Uterus (tissue), 4 donors: ENCODE results near the gene KLHL18. TPM values are rescaled to one million over a fixed set of nuclear protein-coding genes. Genes with fewer than 3 reads are reported as not detected.
"Not testable (repeated sequence)": the region's sequence is repeated elsewhere in the genome, so short reads cannot be mapped to it uniquely, and the experiment has no call there.

ENCODE experiments used
- DNase-seq, 2 donors: peaks; one replicate each; pipeline ENCODE4 v3.0.0-alpha.2; 2019 to 2020
- H3K27ac ChIP-seq, 2 donors: fragments of 200-600 bp; sonication (generic); 1 replicate in 1 of 2; 2 replicates in 1 of 2; pipeline ENCODE4 v1.5.1; 2016 to 2018
- H3K27me3 ChIP-seq, 2 donors: fragments of 200-600 bp; sonication (generic); one replicate each; pipeline ENCODE4 v1.5.1; 2018 to 2019; ENCODE audit warnings: control low read depth in 1 of 2
- H3K36me3 ChIP-seq, 2 donors: fragments of 200-600 bp; sonication (generic); one replicate each; pipeline ENCODE4 v1.5.1; 2019; ENCODE audit warnings: control low read depth in 1 of 2
- H3K4me1 ChIP-seq, 2 donors: fragments of 200-600 bp; sonication (generic); one replicate each; pipeline ENCODE4 v1.5.1; 2018 to 2019; ENCODE audit warnings: control low read depth in 1 of 2
- H3K4me3 ChIP-seq, 2 donors: fragments of 200-600 bp; sonication (generic); 1 replicate in 1 of 2; 2 replicates in 1 of 2; pipeline ENCODE4 v1.5.1; 2018 to 2019; ENCODE audit warnings: mild to moderate bottlenecking in 1 of 2
- H3K9me3 ChIP-seq, 2 donors: fragments of 200-600 bp; sonication (generic); one replicate each; pipeline ENCODE4 v1.5.1; 2019; ENCODE audit warnings: control low read depth in 1 of 2
- CTCF ChIP-seq, 4 experiments: fragments of 200-600 bp in 2 of 4; fragments of 450-650 bp in 2 of 4; sonication (generic) in 2 of 4; IDR thresholded peaks; one replicate each; pipeline ENCODE4 v1.5.1; 2016 to 2019; ENCODE audit warnings: antibody characterized with exemption in 4 of 4, mild to moderate bottlenecking in 2 of 4, moderate library complexity in 1 of 4
- POLR2A ChIP-seq, 2 donors: fragments of 450-650 bp; IDR thresholded peaks; one replicate each; pipeline ENCODE4 v1.6.1; 2016; ENCODE audit warnings: antibody characterized with exemption in 2 of 2, mild to moderate bottlenecking in 1 of 2, moderate library complexity in 1 of 2
- intact Hi-C: fragments of 100-400 bp; cut with DNase I; formaldehyde crosslinking; loops from one replicate; pipeline ENCODE4 v1.15.1; 2023; ENCODE audit warnings: low total_unique reads
- total RNA-seq, 4 donors: library from RNA; depleted of rRNA in 3 of 4; stranded (reverse); fragments of >200 nt in 3 of 4; gene quantifications; one replicate each; pipeline versions ENCODE4 v1.1.0 to v1.2.4, GENCODE V29; 2014 to 2023
- donor health status: DM: yes; HTN: yes; CAD: no.

KLHL18 gene
- total RNA-seq, 4 donors from 2014 or later = 1.3 to 32.9 (median 15.0) TPM

DNA sequence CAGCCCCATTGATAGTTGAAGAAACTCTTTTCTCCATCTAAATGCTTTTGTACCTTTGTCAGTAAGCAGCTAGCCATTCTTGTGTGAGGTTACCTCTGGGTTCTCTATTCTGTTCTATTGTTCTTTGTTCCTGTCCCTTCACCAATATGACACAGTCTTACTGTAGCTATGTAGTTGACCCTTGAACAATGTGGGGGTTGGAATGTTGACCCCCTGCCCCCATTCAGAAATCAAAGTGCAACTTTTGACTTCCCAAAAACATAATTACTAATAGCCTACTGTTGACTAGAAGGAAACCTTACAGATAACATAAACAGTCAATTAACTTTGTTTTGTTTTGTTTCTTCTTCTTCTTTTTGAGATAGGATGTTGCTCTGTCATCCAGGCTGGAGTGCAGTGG lies 18.7 kb downstream of the KLHL18 start:
- no peak overlapping the region for H3K27ac ChIP-seq
- no peak overlapping the region for H3K4me3 ChIP-seq
- H3K9me3 ChIP-seq = no peaks in the 10 kb centered on the region
- intact Hi-C loops = no loop called here
- no peaks in the 10 kb centered on the region for H3K36me3 ChIP-seq
- no peaks in the 10 kb centered on the region for H3K4me1 ChIP-seq
- H3K27me3 ChIP-seq = no peaks in the 10 kb centered on the region
- TF ChIP-seq POLR2A (IDR thresholded peaks at IDR 0.05) = no peak
- TF ChIP-seq CTCF (IDR thresholded peaks at IDR 0.05) = no peak
- no peak for DNase-seq

GRCh38 chr3:47306022-47306421 lies 23.3 kb downstream of the KLHL18 start:
- TF ChIP-seq POLR2A (IDR thresholded peaks at IDR 0.05) (no peak), CTCF (IDR thresholded peaks at IDR 0.05) (no peak)
- no peak overlapping the region for H3K27ac ChIP-seq
- H3K27me3 ChIP-seq = no peaks in the 10 kb centered on the region
- intact Hi-C loops = no loop called here
- H3K9me3 ChIP-seq = no peaks in the 10 kb centered on the region
- H3K4me3 ChIP-seq = no peak overlapping the region
- no peak for DNase-seq
- no peaks in the 10 kb centered on the region for H3K36me3 ChIP-seq
- no peaks in the 10 kb centered on the region for H3K4me1 ChIP-seq

DNA sequence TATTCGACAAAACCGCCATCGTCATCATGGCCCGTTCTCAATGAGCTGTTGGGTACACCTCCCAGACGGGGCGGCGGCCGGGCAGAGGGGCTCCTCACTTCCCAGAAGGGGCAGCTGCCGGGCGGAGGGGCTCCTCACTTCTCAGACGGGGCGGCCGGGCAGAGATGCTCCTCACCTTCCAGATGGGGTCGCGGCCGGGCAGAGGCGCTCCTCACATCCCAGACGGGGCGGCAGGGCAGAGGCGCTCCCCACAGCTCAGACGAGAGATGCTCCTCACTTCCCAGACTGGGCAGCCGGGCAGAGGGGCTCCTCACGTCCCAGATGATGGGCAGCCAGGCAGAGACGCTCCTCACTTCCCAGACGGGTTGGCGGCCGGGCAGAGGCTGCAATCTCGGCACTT lies 26.5 kb downstream of the KLHL18 start:
- H3K36me3 ChIP-seq, H3K9me3 ChIP-seq, H3K4me3 ChIP-seq, DNase-seq, intact Hi-C loops, H3K27me3 ChIP-seq, H3K27ac ChIP-seq, H3K4me1 ChIP-seq: not testable (repeated sequence)

DNA sequence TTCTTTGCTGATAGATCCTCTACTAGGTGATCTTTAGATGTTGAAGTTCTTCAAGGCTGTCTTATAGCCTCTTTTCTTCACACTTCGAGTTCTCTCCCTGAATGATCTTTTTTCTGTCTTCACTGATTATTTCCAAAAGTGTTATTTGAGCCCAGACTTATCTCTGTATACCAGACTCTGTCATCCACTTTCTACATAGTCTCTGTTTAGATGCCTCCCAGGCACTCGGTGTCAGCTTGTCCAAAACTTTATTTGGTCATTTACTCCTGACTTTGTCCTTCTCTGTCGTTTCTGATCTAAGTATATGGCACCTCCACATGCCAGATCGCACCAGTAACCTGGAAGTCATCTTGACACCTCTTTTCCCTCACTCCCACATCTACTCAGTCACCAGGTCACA lies 27.6 kb downstream of the KLHL18 start:
- Histone ChIP-seq H3K36me3 (no peaks in the 10 kb centered on the region), H3K4me1 (no peaks in the 10 kb centered on the region), H3K27me3 (no peaks in the 10 kb centered on the region), H3K4me3 (no peak overlapping the region), H3K9me3 (no peaks in the 10 kb centered on the region), H3K27ac (no peak overlapping the region)
- no peak for TF ChIP-seq CTCF (IDR thresholded peaks at IDR 0.05)
- TF ChIP-seq POLR2A (IDR thresholded peaks at IDR 0.05) = no peak
- intact Hi-C loops = no loop called here
- DNase-seq = no peak

DNA sequence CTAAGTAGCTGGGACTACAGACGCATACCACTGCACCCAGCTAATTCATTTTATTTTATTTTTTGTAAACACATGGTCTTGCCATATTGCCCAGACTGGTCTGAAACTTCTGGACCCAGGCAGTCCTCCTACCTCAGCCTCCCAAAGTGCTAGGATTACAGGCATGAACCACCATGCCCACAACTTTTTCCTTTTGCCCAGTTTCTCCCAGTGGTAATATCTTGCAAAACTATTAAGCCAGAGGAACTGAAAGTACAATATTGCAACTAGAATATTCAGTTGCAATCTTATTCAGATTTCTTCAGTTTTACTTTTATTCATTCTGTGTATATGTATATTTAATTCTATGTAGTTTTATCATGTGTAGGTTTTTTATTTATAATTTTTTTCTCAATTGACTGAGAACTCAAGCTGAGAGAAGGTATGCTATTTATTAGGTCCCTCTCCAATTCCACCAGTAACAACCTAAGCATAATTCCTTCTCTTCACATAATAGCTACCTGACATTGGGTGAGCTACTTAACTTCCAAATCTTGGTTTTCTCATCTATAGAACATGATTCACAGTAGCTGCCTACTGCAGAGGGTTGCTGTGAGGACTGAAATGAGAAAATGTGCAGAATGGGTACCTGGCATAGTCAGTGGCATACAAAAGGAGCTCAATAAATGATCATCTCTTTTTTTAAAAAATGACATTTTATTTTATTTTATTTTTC lies 30.8 kb downstream of the KLHL18 start:
- Histone ChIP-seq H3K27me3 (no peaks in the 10 kb centered on the region), H3K4me3 (no peak overlapping the region), H3K4me1 (no peaks in the 10 kb centered on the region), H3K9me3 (no peaks in the 10 kb centered on the region), H3K27ac (no peak overlapping the region), H3K36me3 (peaks cover 0 to 2% of the 10 kb centered on the region in 2 donors)
- DNase-seq = no peak
- intact Hi-C loops = no loop called here
- no peak for TF ChIP-seq CTCF (IDR thresholded peaks at IDR 0.05)
- TF ChIP-seq POLR2A (IDR thresholded peaks at IDR 0.05) = no peak
